Glutamatergic neuron (in vitro differentiated cells): ENCODE measurements around the gene TMEM243. TPM values are rescaled to one million over a fixed set of nuclear protein-coding genes. Genes with fewer than 3 reads are reported as not detected.
A peak's percentile ranks its signal among the peaks of the same experiment; 100 is the strongest.
"Not testable (repeated sequence)": the region's sequence is repeated elsewhere in the genome, so short reads cannot be mapped to it uniquely, and the experiment has no call there.

ENCODE experiments used
- DNase-seq: peaks from one replicate; pipeline ENCODE4 v3.0.0; 2022
- H3K27ac Mint-ChIP-seq: one replicate; pipeline ENCODE4 v1.8.0; 2020; ENCODE audit warnings: mild to moderate bottlenecking, mixed read lengths, inconsistent platforms; ENCODE audit not compliant: unreplicated experiment
- H3K27me3 Mint-ChIP-seq: one replicate; pipeline ENCODE4 v1.8.0; 2020; ENCODE audit warnings: mild to moderate bottlenecking, moderate library complexity, mixed read lengths, inconsistent platforms; ENCODE audit not compliant: unreplicated experiment
- H3K36me3 Mint-ChIP-seq: one replicate; pipeline ENCODE4 v1.8.0; 2020; ENCODE audit warnings: mild to moderate bottlenecking, mixed read lengths, inconsistent platforms; ENCODE audit not compliant: unreplicated experiment
- H3K4me1 Mint-ChIP-seq: one replicate; pipeline ENCODE4 v1.8.0; 2020; ENCODE audit warnings: mild to moderate bottlenecking, low read depth, mixed read lengths, inconsistent platforms; ENCODE audit not compliant: unreplicated experiment
- H3K4me3 Mint-ChIP-seq: one replicate; pipeline ENCODE4 v1.8.0; 2020; ENCODE audit warnings: mild to moderate bottlenecking, mixed read lengths, inconsistent platforms; ENCODE audit not compliant: unreplicated experiment
- H3K9me3 Mint-ChIP-seq: one replicate; pipeline ENCODE4 v1.8.0; 2020; ENCODE audit warnings: mild to moderate bottlenecking, moderate library complexity, mixed read lengths, inconsistent platforms; ENCODE audit not compliant: unreplicated experiment
- long read RNA-seq: library from polyadenylated mRNA; unstranded; transcript quantifications from one replicate; pipeline ENCODE4 v2.0.0, GENCODE V29; 2020; ENCODE audit not compliant: unreplicated experiment
- total RNA-seq: library from RNA; stranded (reverse); fragmentation: NEBNext Ultra II Directional; extraction: Animal tissue kit (Norgen Biotek cat#: 25700); gene quantifications from one replicate; pipeline ENCODE4 v1.2.1, GENCODE V29; 2021; ENCODE audit not compliant: unreplicated experiment
- TF ChIP-seq, protein P1 (sequence below): fragments of 200-600 bp; sonication (generic); IDR thresholded peaks from one replicate; pipeline ENCODE4 v1.5.0; 2021; ENCODE audit not compliant: partially characterized antibody, unreplicated experiment

The TMEM243 gene, protein sequence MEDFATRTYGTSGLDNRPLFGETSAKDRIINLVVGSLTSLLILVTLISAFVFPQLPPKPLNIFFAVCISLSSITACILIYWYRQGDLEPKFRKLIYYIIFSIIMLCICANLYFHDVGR
- total RNA-seq, result 4.3 TPM
- long read RNA-seq, result 0 reads

DNA sequence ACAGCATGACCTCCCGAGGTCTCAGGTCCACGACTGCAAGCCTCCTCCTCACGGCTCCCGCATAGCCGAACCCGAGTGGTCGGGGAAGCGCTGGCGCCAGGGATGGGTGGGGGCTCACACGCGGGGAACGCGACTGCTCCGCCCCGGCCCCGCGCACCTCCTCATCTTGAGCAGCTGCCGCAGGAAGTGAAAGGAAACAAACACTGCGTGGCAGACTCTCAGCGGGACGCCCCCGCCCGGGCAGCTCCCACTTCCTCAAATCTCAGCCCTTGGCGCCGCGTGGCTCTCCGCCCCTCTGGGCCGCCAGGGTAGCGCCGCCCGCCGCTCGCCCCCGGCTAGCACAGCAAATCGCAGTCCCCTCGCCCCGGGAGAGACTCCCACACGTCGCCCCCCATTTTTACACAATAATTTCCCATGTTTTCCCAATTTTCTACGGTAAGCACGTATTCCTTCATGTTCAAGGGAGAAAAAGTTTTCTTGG lies at the start of gene TMEM243:
Gene TMEM243 (minus strand): TSS at position 188 of the 481 bp plus-strand sequence. CDS start 229 bp downstream, outside the sequence.
- H3K4me1 Mint-ChIP-seq, result no peaks in the 10 kb centered on the region
- H3K27ac Mint-ChIP-seq, result no peak within 1 kb of the TSS
- TF ChIP-seq, protein P1, sequence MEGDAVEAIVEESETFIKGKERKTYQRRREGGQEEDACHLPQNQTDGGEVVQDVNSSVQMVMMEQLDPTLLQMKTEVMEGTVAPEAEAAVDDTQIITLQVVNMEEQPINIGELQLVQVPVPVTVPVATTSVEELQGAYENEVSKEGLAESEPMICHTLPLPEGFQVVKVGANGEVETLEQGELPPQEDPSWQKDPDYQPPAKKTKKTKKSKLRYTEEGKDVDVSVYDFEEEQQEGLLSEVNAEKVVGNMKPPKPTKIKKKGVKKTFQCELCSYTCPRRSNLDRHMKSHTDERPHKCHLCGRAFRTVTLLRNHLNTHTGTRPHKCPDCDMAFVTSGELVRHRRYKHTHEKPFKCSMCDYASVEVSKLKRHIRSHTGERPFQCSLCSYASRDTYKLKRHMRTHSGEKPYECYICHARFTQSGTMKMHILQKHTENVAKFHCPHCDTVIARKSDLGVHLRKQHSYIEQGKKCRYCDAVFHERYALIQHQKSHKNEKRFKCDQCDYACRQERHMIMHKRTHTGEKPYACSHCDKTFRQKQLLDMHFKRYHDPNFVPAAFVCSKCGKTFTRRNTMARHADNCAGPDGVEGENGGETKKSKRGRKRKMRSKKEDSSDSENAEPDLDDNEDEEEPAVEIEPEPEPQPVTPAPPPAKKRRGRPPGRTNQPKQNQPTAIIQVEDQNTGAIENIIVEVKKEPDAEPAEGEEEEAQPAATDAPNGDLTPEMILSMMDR, result no peak
- DNase-seq, result peak; percentile 47
- no peaks in the 10 kb centered on the region for H3K9me3 Mint-ChIP-seq
- peak within 1 kb of the TSS; percentile 91 for H3K4me3 Mint-ChIP-seq
- H3K27me3 Mint-ChIP-seq, result peaks cover 7% of the 10 kb centered on the region
- H3K36me3 Mint-ChIP-seq, result no peaks in the 10 kb centered on the region

DNA sequence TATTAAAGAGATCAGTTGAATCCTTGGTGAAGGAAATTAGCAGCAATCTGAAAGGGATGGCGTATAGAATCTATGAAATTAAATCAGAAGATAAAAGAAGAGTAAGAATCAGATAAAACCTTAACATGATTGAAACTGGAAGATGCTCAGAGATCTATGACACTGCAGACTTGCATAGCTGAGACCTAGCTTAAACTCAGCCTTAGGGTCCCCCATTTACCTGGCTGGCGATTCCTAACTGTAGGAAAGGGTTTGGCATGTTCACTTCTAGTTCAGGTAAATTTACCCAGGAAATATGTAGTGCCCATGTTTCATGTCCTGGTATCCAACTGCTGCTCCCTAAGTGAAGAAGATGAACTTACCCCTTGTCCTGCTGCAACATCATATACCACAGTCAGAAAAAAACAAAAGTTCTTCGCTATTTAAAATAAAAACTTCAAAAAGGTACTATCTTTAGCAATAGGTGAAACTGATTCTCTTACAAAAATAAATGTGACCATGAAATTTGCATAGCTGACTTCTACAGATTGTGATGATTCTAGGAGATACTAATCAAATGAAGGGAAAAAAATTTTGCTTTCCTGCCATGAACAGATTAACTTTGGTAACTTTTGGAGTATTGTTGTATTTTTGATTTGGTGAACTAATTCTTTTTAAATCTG lies 47.8 kb upstream of the TMEM243 start:
- H3K4me1 Mint-ChIP-seq, result no peaks in the 10 kb centered on the region
- no peak overlapping the region for H3K4me3 Mint-ChIP-seq
- DNase-seq, result no peak
- peaks cover 4% of the 10 kb centered on the region for H3K9me3 Mint-ChIP-seq
- H3K27ac Mint-ChIP-seq, result no peak overlapping the region
- no peaks in the 10 kb centered on the region for H3K36me3 Mint-ChIP-seq
- peaks cover 2% of the 10 kb centered on the region for H3K27me3 Mint-ChIP-seq
- TF ChIP-seq, protein P1, result no peak

- Mint-ChIP-seq H3K27me3 (peaks cover 2% of the 10 kb centered on the region), H3K4me3 (no peak overlapping the region), H3K9me3 (peaks cover 4% of the 10 kb centered on the region), H3K27ac (no peak overlapping the region), H3K4me1 (no peaks in the 10 kb centered on the region), H3K36me3 (no peaks in the 10 kb centered on the region)
- TF ChIP-seq, protein P1, result no peak
- no peak for DNase-seq
Observed at GRCh38 chr7:87263537-87263936, 44.0 kb upstream of the TMEM243 start.

DNA sequence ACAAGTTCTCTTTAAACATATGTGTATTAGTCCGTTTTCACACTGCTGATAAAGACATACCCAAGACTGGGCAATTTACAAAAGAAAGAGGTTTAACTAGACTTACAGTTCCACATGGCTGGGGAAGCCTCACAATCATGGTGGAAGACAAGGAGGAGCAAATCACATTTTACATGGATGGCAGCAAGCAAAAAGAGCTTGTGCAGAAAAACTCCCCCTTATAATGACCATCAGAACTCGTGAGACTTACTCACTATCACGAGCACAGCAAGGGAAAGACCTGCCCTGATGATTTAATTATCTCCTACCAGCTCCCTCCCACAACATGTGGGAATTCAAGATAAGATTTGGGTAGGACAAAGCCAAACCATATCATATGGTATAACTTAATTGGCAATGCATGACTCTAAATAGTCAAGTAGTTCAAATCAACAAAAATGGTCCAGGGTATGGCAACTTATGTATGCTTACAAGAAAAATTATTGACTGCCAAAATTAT lies 34.1 kb upstream of the TMEM243 start:
- Mint-ChIP-seq H3K4me1 (peaks cover 4% of the 10 kb centered on the region), H3K36me3 (no peaks in the 10 kb centered on the region), H3K27me3 (no peaks in the 10 kb centered on the region), H3K4me3 (no peak overlapping the region), H3K9me3 (no peaks in the 10 kb centered on the region), H3K27ac (no peak overlapping the region)
- TF ChIP-seq, protein P1, result no peak
- DNase-seq, result no peak

- not testable (repeated sequence) for H3K27me3 Mint-ChIP-seq, H3K36me3 Mint-ChIP-seq, H3K4me1 Mint-ChIP-seq, DNase-seq, H3K4me3 Mint-ChIP-seq, H3K27ac Mint-ChIP-seq, H3K9me3 Mint-ChIP-seq
Observed at GRCh38 chr7:87245671-87246070, 26.1 kb upstream of the TMEM243 start.

- DNase-seq, H3K4me3 Mint-ChIP-seq, H3K4me1 Mint-ChIP-seq, H3K27me3 Mint-ChIP-seq, H3K36me3 Mint-ChIP-seq, H3K27ac Mint-ChIP-seq, H3K9me3 Mint-ChIP-seq: not testable (repeated sequence)
Observed at GRCh38 chr7:87238464-87239051, 19.0 kb upstream of the TMEM243 start.
